ENCODE results near the gene BLMH.
"Not testable (repeated sequence)": the region's sequence is repeated elsewhere in the genome, so short reads cannot be mapped to it uniquely, and the experiment has no call there.

The BLMH gene

GRCh38 chr17:30225919-30226553, 65.7 kb downstream of the BLMH start:
- DNase-seq, result no peak

- no peak for DNase-seq
Observed at GRCh38 chr17:30225112-30225511, 66.6 kb downstream of the BLMH start.

GRCh38 chr17:30224419-30224960, 67.3 kb downstream of the BLMH start:
- no peak for DNase-seq

GRCh38 chr17:30222721-30223175, 69.0 kb downstream of the BLMH start:
- DNase-seq, result no peak

- no peak for DNase-seq
Observed at GRCh38 chr17:30222251-30222650, 69.5 kb downstream of the BLMH start.

GRCh38 chr17:30221346-30221745, 70.4 kb downstream of the BLMH start:
- no peak for DNase-seq

GRCh38 chr17:30220414-30220813, 71.3 kb downstream of the BLMH start:
- no peak for DNase-seq

- no peak for DNase-seq
Observed at GRCh38 chr17:30219833-30220232, 71.9 kb downstream of the BLMH start.

- DNase-seq, result no peak
Observed at GRCh38 chr17:30219315-30219714, 72.4 kb downstream of the BLMH start.

GRCh38 chr17:30218799-30219198, 72.9 kb downstream of the BLMH start:
- no peak for DNase-seq

- DNase-seq, result no peak
Observed at GRCh38 chr17:30217746-30218245, 73.9 kb downstream of the BLMH start.

GRCh38 chr17:30217054-30217453, 74.7 kb downstream of the BLMH start:
- no peak for DNase-seq

- DNase-seq, result no peak
Observed at GRCh38 chr17:30212750-30213149, 79.0 kb downstream of the BLMH start.

- no peak for DNase-seq
Observed at GRCh38 chr17:30211371-30211770, 80.4 kb downstream of the BLMH start.

GRCh38 chr17:30210901-30211300, 80.8 kb downstream of the BLMH start:
- no peak for DNase-seq

GRCh38 chr17:30210366-30210765, 81.4 kb downstream of the BLMH start:
- no peak for DNase-seq

GRCh38 chr17:30209930-30210329, 81.8 kb downstream of the BLMH start:
- DNase-seq, result no peak

GRCh38 chr17:30208214-30208613, 83.5 kb downstream of the BLMH start:
- no peak for DNase-seq

- DNase-seq, result no peak
Observed at GRCh38 chr17:30207655-30208054, 84.1 kb downstream of the BLMH start.

- no peak for DNase-seq
Observed at GRCh38 chr17:30203471-30203981, 88.2 kb downstream of the BLMH start.

GRCh38 chr17:30200656-30201055, 91.1 kb downstream of the BLMH start:
- DNase-seq, result not testable (repeated sequence)

- no peak for DNase-seq
Observed at GRCh38 chr17:30200106-30200505, 91.6 kb downstream of the BLMH start.

- DNase-seq, result no peak
Observed at GRCh38 chr17:30199600-30199999, 92.1 kb downstream of the BLMH start.
